Measurements from ENCODE around the gene PTAR1.

PTAR1 gene

DNA sequence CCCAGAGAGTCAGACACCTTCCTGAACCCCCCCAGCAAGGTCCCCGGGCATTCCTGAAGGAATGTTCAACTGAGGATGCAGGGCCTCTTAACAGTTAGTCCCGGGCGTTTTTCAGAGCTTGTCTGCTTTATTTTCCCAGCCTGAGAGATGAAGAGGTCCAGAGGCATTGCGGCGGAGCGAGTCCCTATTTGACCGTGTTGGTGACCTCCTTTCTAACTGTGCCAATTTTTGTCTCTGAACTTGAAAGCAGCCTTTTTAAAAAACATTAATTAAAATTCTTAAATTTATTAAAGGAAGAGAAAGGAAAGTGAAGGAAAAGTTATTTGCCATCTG, 433 bp upstream of the PTAR1 start:
- no peak for DNase-seq
- no peak overlapping the region for H3K4me3 ChIP-seq (ENCODE audit: low read length)
- peaks cover 3% of the 10 kb centered on the region for H3K79me1 ChIP-seq (ENCODE audit: low read length)
- H2BK5ac ChIP-seq (ENCODE audit: low read length) = no peak overlapping the region
- H2BK15ac ChIP-seq (replicated peaks; ENCODE audit: low read depth) = peak overlapping the region; percentile 38
- H3K79me2 ChIP-seq (ENCODE audit: control insufficient read depth, insufficient read depth, low read length) = peaks cover 23% of the 10 kb centered on the region
- no CpG with 5 or more reads among the region's 7 CpGs for WGBS (ENCODE audit: extremely low coverage, insufficient coverage, low lambda C conversion rate)
- peaks cover 3% of the 10 kb centered on the region for H3K4me1 ChIP-seq (ENCODE audit: control insufficient read depth, low read depth, low read length)
- no peaks in the 10 kb centered on the region for H3K36me3 ChIP-seq (ENCODE audit: control insufficient read depth, insufficient read depth, low read length)
- no peak overlapping the region for H2AK5ac ChIP-seq (ENCODE audit: low read length)
- peak overlapping the region; percentile 67 for H3K9ac ChIP-seq (ENCODE audit: low read length)
- H3K4ac ChIP-seq (ENCODE audit: low read depth, low read length) = peak overlapping the region; percentile 76
- H3K4me2 ChIP-seq (ENCODE audit: low read length) = peak overlapping the region; percentile 27
- peak overlapping the region; percentile 98 for H3K27ac ChIP-seq (ENCODE audit: low read depth, low read length)
- no peaks in the 10 kb centered on the region for H3K27me3 ChIP-seq (ENCODE audit: insufficient read depth, low read length, poor library complexity)
- no peak overlapping the region for H4K5ac ChIP-seq (ENCODE audit: low read length)
- H3K18ac ChIP-seq (ENCODE audit: low read length) = peak overlapping the region; percentile 99
- peak overlapping the region; percentile 76 for H3K56ac ChIP-seq (ENCODE audit: low read length)
- H4K8ac ChIP-seq (ENCODE audit: low read depth, low read length) = peak overlapping the region; percentile 89
- no peak overlapping the region for H3K23ac ChIP-seq (ENCODE audit: low read length)
- H2BK120ac ChIP-seq (ENCODE audit: low read depth, low read length) = no peak overlapping the region

DNA sequence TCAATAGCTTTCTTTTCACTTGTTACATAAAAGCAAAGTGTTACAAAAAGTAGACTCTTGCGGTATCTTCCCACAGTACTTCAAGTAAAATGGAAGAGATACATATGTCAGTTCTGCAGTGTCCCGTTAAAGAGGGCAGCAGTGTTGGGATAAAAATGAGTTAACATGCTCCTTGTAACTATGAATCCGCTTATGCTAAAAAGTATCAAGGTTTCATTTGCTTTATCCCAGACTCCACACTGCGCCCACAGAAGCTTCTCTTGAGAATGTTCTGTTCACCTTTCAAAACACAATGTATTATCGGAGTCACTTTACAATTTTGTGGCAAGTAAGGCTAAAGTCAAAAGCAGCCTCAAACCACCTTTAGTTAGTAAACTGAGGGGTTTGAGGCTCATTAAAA, 790 bp downstream of the PTAR1 start:
- WGBS (ENCODE audit: extremely low coverage, insufficient coverage, low lambda C conversion rate) = no CpG with 5 or more reads among the region's 5 CpGs
- H2AK5ac ChIP-seq (ENCODE audit: low read length) = no peak overlapping the region

DNA sequence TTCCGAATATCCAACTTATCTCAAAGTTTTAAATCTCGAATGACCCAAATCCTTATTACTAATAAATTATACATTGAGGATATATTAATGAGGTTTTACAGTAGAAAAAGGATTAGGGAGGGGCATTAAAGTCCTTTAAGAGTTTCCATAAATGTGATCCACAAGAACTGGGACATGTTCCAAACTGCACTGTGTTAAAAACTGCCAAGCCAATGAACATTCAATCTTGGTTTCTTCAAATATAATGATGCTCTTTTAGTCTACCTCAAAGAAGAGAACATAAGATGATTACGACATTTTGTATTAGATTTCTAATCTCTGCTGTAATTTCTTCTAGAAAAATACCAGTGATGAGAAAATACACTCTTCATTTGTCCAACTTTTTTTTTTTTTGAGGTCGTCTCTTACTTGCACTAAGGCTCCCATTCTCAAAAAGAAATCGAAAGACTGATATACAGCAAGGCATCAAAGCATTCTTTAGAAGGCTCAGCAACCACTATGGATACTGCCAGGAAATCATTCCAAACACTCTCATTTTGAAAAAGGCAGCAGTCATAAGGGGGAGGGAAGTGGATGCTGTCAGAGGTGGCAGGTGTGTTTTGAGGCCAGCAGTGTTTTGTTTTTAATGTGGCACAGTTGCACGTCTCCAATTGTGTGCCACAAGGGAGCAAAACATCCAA, 1.7 kb downstream of the PTAR1 start:
- DNase-seq = no peak
- WGBS (ENCODE audit: extremely low coverage, insufficient coverage, low lambda C conversion rate) = 100% methylated on average over 2 of the region's 6 CpGs
- H3K4me3 ChIP-seq (ENCODE audit: low read length) = no peak overlapping the region

More for the DNA sequence above, 790 bp downstream of the PTAR1 start:
- Histone ChIP-seq H3K27me3 (ENCODE audit: insufficient read depth, low read length, poor library complexity) (no peaks in the 10 kb centered on the region), H3K4me1 (ENCODE audit: control insufficient read depth, low read depth, low read length) (peaks cover 3% of the 10 kb centered on the region), H4K8ac (ENCODE audit: low read depth, low read length) (no peak overlapping the region), H2BK120ac (ENCODE audit: low read depth, low read length) (no peak overlapping the region), H3K36me3 (ENCODE audit: control insufficient read depth, insufficient read depth, low read length) (no peaks in the 10 kb centered on the region), H3K4ac (ENCODE audit: low read depth, low read length) (peak overlapping the region; percentile 84), H4K5ac (ENCODE audit: low read length) (no peak overlapping the region), H3K79me2 (ENCODE audit: control insufficient read depth, insufficient read depth, low read length) (peaks cover 27% of the 10 kb centered on the region), H3K79me1 (ENCODE audit: low read length) (peaks cover 3% of the 10 kb centered on the region), H2BK5ac (ENCODE audit: low read length) (peak overlapping the region; percentile 74), H3K18ac (ENCODE audit: low read length) (peak overlapping the region; percentile 96), H3K56ac (ENCODE audit: low read length) (peak overlapping the region; percentile 96), H3K4me2 (ENCODE audit: low read length) (peak overlapping the region; percentile 86), H3K23ac (ENCODE audit: low read length) (no peak overlapping the region), H2BK15ac (replicated peaks; ENCODE audit: low read depth) (no peak overlapping the region), H3K27ac (ENCODE audit: low read depth, low read length) (peak overlapping the region; percentile 98), H3K4me3 (ENCODE audit: low read length) (peak overlapping the region; percentile 94), H3K9ac (ENCODE audit: low read length) (peak overlapping the region; percentile 97)
- DNase-seq = no peak

DNA sequence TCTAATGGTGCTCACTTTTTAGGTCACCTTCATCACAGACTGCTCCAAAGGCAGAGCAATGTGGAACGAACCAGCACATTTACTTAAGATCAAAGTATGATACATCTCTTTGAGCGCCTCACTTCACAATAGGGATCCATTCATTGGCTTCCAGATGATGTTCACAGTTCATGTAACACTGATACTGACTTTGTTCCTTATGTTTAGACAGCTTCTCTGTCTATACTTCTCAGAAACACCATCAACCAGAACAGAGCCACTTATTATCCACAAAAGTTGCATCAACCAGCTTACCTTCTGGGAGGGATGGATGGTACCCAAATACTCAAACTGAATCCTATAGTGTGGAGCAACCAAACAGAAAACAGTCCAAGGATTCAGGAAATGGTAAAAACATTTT, 4.6 kb downstream of the PTAR1 start:
- Histone ChIP-seq H3K27me3 (ENCODE audit: insufficient read depth, low read length, poor library complexity) (no peaks in the 10 kb centered on the region), H3K4me1 (ENCODE audit: control insufficient read depth, low read depth, low read length) (peaks cover 3% of the 10 kb centered on the region), H2BK5ac (ENCODE audit: low read length) (no peak overlapping the region), H2AK5ac (ENCODE audit: low read length) (no peak overlapping the region), H3K9ac (ENCODE audit: low read length) (no peak overlapping the region), H2BK15ac (replicated peaks; ENCODE audit: low read depth) (no peak overlapping the region), H3K27ac (ENCODE audit: low read depth, low read length) (no peak overlapping the region), H2BK120ac (ENCODE audit: low read depth, low read length) (no peak overlapping the region), H3K4me3 (ENCODE audit: low read length) (no peak overlapping the region), H3K18ac (ENCODE audit: low read length) (no peak overlapping the region), H3K79me2 (ENCODE audit: control insufficient read depth, insufficient read depth, low read length) (peaks cover 38% of the 10 kb centered on the region), H4K8ac (ENCODE audit: low read depth, low read length) (no peak overlapping the region), H4K5ac (ENCODE audit: low read length) (no peak overlapping the region), H3K36me3 (ENCODE audit: control insufficient read depth, insufficient read depth, low read length) (no peaks in the 10 kb centered on the region), H3K23ac (ENCODE audit: low read length) (no peak overlapping the region), H3K4ac (ENCODE audit: low read depth, low read length) (no peak overlapping the region), H3K79me1 (ENCODE audit: low read length) (peaks cover 3% of the 10 kb centered on the region), H3K4me2 (ENCODE audit: low read length) (no peak overlapping the region), H3K56ac (ENCODE audit: low read length) (no peak overlapping the region)
- no peak for DNase-seq
- WGBS (ENCODE audit: extremely low coverage, insufficient coverage, low lambda C conversion rate) = no CpG with 5 or more reads among the region's 2 CpGs

More for the DNA sequence above, 1.7 kb downstream of the PTAR1 start:
- H3K18ac ChIP-seq (ENCODE audit: low read length) = no peak overlapping the region
- H3K9ac ChIP-seq (ENCODE audit: low read length) = peak overlapping the region; percentile 42
- H3K79me2 ChIP-seq (ENCODE audit: control insufficient read depth, insufficient read depth, low read length) = peaks cover 33% of the 10 kb centered on the region
- no peak overlapping the region for H4K8ac ChIP-seq (ENCODE audit: low read depth, low read length)
- H3K4me1 ChIP-seq (ENCODE audit: control insufficient read depth, low read depth, low read length) = peaks cover 3% of the 10 kb centered on the region
- H3K27me3 ChIP-seq (ENCODE audit: insufficient read depth, low read length, poor library complexity) = no peaks in the 10 kb centered on the region
- H3K36me3 ChIP-seq (ENCODE audit: control insufficient read depth, insufficient read depth, low read length) = no peaks in the 10 kb centered on the region
- no peak overlapping the region for H2BK120ac ChIP-seq (ENCODE audit: low read depth, low read length)
- H2BK15ac ChIP-seq (replicated peaks; ENCODE audit: low read depth) = no peak overlapping the region
- no peak overlapping the region for H4K5ac ChIP-seq (ENCODE audit: low read length)
- H3K23ac ChIP-seq (ENCODE audit: low read length) = no peak overlapping the region
- H3K4ac ChIP-seq (ENCODE audit: low read depth, low read length) = no peak overlapping the region
- H3K4me2 ChIP-seq (ENCODE audit: low read length) = peak overlapping the region; percentile 51
- H2BK5ac ChIP-seq (ENCODE audit: low read length) = no peak overlapping the region
- no peak overlapping the region for H3K27ac ChIP-seq (ENCODE audit: low read depth, low read length)
- H3K56ac ChIP-seq (ENCODE audit: low read length) = peak overlapping the region; percentile 40
- H3K79me1 ChIP-seq (ENCODE audit: low read length) = peaks cover 3% of the 10 kb centered on the region
- no peak overlapping the region for H2AK5ac ChIP-seq (ENCODE audit: low read length)

DNA sequence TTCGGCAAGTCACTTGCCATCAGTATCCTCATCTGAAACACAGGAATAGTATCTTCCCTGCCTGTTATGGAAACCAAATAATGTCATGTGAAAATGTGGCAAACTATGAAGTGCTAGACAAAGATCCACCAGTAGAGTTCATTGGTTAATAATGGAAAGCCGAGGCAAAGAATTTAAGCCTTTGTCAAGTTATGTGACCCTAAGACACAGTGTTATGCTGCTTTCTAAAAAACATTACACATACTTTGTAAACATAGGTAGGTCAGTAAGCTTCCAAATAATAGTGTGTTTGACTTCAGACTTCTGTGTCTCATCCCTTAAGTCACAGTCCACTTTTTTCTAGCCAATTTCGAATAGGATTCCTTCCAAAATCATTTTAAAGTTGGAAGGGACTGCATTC, 6.0 kb downstream of the PTAR1 start:
- no peak overlapping the region for H3K23ac ChIP-seq (ENCODE audit: low read length)
- H2BK15ac ChIP-seq (replicated peaks; ENCODE audit: low read depth) = no peak overlapping the region
- H3K4me1 ChIP-seq (ENCODE audit: control insufficient read depth, low read depth, low read length) = peaks cover 3% of the 10 kb centered on the region
- no peak for DNase-seq
- no peak overlapping the region for H3K56ac ChIP-seq (ENCODE audit: low read length)
- H3K9ac ChIP-seq (ENCODE audit: low read length) = no peak overlapping the region
- H3K27me3 ChIP-seq (ENCODE audit: insufficient read depth, low read length, poor library complexity) = no peaks in the 10 kb centered on the region
- H2AK5ac ChIP-seq (ENCODE audit: low read length) = no peak overlapping the region
- WGBS (ENCODE audit: extremely low coverage, insufficient coverage, low lambda C conversion rate) = no CpG with 5 or more reads among the region's 3 CpGs
- no peak overlapping the region for H3K4ac ChIP-seq (ENCODE audit: low read depth, low read length)
- no peak overlapping the region for H3K4me3 ChIP-seq (ENCODE audit: low read length)
- peaks cover 3% of the 10 kb centered on the region for H3K79me1 ChIP-seq (ENCODE audit: low read length)
- H3K36me3 ChIP-seq (ENCODE audit: control insufficient read depth, insufficient read depth, low read length) = no peaks in the 10 kb centered on the region
- no peak overlapping the region for H4K8ac ChIP-seq (ENCODE audit: low read depth, low read length)
- no peak overlapping the region for H3K4me2 ChIP-seq (ENCODE audit: low read length)
- H2BK5ac ChIP-seq (ENCODE audit: low read length) = no peak overlapping the region
- H3K27ac ChIP-seq (ENCODE audit: low read depth, low read length) = no peak overlapping the region
- H3K18ac ChIP-seq (ENCODE audit: low read length) = no peak overlapping the region
- H2BK120ac ChIP-seq (ENCODE audit: low read depth, low read length) = no peak overlapping the region
- peaks cover 36% of the 10 kb centered on the region for H3K79me2 ChIP-seq (ENCODE audit: control insufficient read depth, insufficient read depth, low read length)
- no peak overlapping the region for H4K5ac ChIP-seq (ENCODE audit: low read length)

DNA sequence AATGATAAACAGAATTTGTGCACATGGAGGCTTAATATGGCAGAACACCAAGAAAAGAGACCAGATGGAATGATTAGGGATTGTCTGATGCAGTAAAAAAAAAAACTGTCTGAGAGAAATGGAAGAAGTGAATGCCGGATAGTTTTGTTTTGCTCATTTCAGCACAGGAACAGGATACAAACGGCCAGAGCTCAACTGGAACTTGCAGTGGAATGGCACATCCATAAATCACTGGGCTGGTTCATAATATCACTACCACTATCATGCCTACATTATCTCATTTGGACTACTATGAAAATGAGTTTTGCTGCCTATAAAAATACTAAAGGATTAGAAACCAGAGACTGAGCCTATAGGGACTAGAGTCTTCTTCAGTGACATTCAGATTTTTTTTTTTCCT, 9.7 kb downstream of the PTAR1 start:
- Histone ChIP-seq H3K9ac (ENCODE audit: low read length) (no peak overlapping the region), H3K79me1 (ENCODE audit: low read length) (peaks cover 4% of the 10 kb centered on the region), H3K36me3 (ENCODE audit: control insufficient read depth, insufficient read depth, low read length) (no peaks in the 10 kb centered on the region), H3K23ac (ENCODE audit: low read length) (no peak overlapping the region), H3K18ac (ENCODE audit: low read length) (no peak overlapping the region), H3K27me3 (ENCODE audit: insufficient read depth, low read length, poor library complexity) (no peaks in the 10 kb centered on the region), H2AK5ac (ENCODE audit: low read length) (no peak overlapping the region), H3K27ac (ENCODE audit: low read depth, low read length) (no peak overlapping the region), H3K79me2 (ENCODE audit: control insufficient read depth, insufficient read depth, low read length) (peaks cover 27% of the 10 kb centered on the region), H3K4me3 (ENCODE audit: low read length) (no peak overlapping the region), H4K8ac (ENCODE audit: low read depth, low read length) (no peak overlapping the region), H3K56ac (ENCODE audit: low read length) (no peak overlapping the region), H3K4ac (ENCODE audit: low read depth, low read length) (no peak overlapping the region), H4K5ac (ENCODE audit: low read length) (no peak overlapping the region), H2BK120ac (ENCODE audit: low read depth, low read length) (no peak overlapping the region), H3K4me2 (ENCODE audit: low read length) (no peak overlapping the region), H3K4me1 (ENCODE audit: control insufficient read depth, low read depth, low read length) (no peaks in the 10 kb centered on the region), H2BK15ac (replicated peaks; ENCODE audit: low read depth) (no peak overlapping the region), H2BK5ac (ENCODE audit: low read length) (no peak overlapping the region)
- WGBS (ENCODE audit: extremely low coverage, insufficient coverage, low lambda C conversion rate) = no CpG with 5 or more reads among the region's 2 CpGs
- no peak for DNase-seq

All from mesendoderm (in vitro differentiated cells).